ENCODE measurements around the gene DTWD2. TPM values are rescaled to one million over a fixed set of nuclear protein-coding genes. Genes with fewer than 3 reads are reported as not detected.

Gene DTWD2
- total RNA-seq, 4 donors from 2014 or later = 17.6 to 37.8 (median 28.8) TPM

DNA sequence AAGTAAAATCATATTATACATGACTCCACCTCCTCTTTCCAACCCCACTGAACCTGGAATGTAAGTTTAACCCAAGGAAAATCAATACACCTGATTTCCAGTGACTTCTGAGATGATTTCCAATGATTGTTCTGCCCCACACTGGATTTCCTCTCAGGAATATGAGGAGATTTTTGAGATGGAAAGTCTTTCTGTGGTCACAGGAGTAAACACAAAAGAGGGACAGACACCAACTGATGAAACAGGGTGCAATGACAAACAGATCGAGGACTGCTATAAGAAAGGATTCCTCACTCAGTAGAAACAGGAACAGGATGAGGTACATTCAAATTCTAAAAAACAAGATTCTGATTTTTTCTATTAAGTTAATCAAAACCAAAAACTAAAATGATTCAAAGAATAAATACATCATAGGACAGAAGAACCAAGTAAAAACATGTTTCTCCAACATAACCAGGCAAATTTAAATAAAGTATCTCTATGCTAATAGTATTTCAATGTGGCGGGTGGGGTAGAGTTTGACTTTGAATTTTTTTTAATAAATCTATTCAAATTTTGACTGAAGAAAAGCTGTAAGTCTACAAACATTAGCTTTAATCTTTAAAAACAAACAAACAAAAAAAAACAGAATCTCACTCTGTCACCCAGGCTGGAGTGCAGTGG, 42.1 kb downstream of the DTWD2 start:
- TF ChIP-seq POLR2A (IDR thresholded peaks at IDR 0.05) (no peak), CTCF (IDR thresholded peaks at IDR 0.05) (no peak)
- Histone ChIP-seq H3K36me3 (no peaks in the 10 kb centered on the region), H3K9me3 (no peaks in the 10 kb centered on the region), H3K4me3 (replicated peaks in 1 of 3) (no peak overlapping the region), H3K4me1 (no peaks in the 10 kb centered on the region), H3K27me3 (no peaks in the 10 kb centered on the region), H3K27ac (no peak overlapping the region)
- WGBS, 2 donors = 93 to 94% methylated on average over 2 of the region's 2 CpGs
- intact Hi-C loops (cut with DNase I) = no loop called here
- DNase-seq = no peak

GRCh38 chr5:118937393-118938061, 50.8 kb downstream of the DTWD2 start:
- H3K27me3 ChIP-seq = no peaks in the 10 kb centered on the region
- no peaks in the 10 kb centered on the region for H3K36me3 ChIP-seq
- H3K27ac ChIP-seq = no peak overlapping the region
- WGBS, 2 donors = 89 to 90% methylated on average over 3 of the region's 3 CpGs
- H3K9me3 ChIP-seq = no peaks in the 10 kb centered on the region
- intact Hi-C loops (cut with DNase I) = no loop called here
- DNase-seq = no peak
- no peaks in the 10 kb centered on the region for H3K4me1 ChIP-seq
- no peak overlapping the region for H3K4me3 ChIP-seq (replicated peaks in 1 of 3)
- TF ChIP-seq POLR2A (IDR thresholded peaks at IDR 0.05) (no peak), CTCF (IDR thresholded peaks at IDR 0.05) (no peak)

GRCh38 chr5:118933703-118934102, 54.6 kb downstream of the DTWD2 start:
- Histone ChIP-seq H3K4me1 (no peaks in the 10 kb centered on the region), H3K27me3 (no peaks in the 10 kb centered on the region), H3K9me3 (no peaks in the 10 kb centered on the region), H3K4me3 (replicated peaks in 1 of 3) (no peak overlapping the region), H3K36me3 (no peaks in the 10 kb centered on the region), H3K27ac (no peak overlapping the region)
- no peak for TF ChIP-seq CTCF (IDR thresholded peaks at IDR 0.05)
- TF ChIP-seq POLR2A (IDR thresholded peaks at IDR 0.05) = no peak
- 94 to 100% methylated on average over 1 of the region's 1 CpG for WGBS, 2 donors
- DNase-seq = no peak
- intact Hi-C loops (cut with DNase I) = no loop called here

- Histone ChIP-seq H3K27me3 (no peaks in the 10 kb centered on the region), H3K9me3 (no peaks in the 10 kb centered on the region), H3K4me1 (no peaks in the 10 kb centered on the region), H3K36me3 (no peaks in the 10 kb centered on the region), H3K27ac (no peak overlapping the region), H3K4me3 (replicated peaks in 1 of 3) (no peak overlapping the region)
- DNase-seq = no peak
- intact Hi-C loops (cut with DNase I) = no loop called here
- TF ChIP-seq POLR2A (IDR thresholded peaks at IDR 0.05) (no peak), CTCF (IDR thresholded peaks at IDR 0.05) (no peak)
- 86 to 88% methylated on average over 1 of the region's 1 CpG for WGBS, 2 donors
Observed at GRCh38 chr5:118931564-118931963, 56.8 kb downstream of the DTWD2 start.

DNA sequence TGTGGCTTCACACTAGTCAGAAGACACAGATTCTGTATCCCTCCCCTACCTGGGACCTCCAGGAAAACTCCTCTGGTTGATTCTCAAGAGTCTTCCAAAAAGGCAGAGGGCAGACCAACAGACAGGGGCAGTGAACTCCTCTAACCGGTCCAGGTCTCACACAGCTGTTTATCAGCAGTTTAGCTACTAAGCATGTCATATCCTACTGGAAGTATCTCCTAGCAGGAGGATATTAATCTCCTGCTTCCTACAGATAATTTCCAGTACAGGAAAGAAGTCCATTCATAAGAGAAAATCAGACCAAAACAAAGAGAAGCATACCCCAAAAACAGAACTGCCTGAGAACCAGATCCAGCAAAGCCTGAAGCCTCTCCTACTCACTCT, 64.3 kb downstream of the DTWD2 start:
- H3K27ac ChIP-seq = no peak overlapping the region
- no peak overlapping the region for H3K4me3 ChIP-seq (replicated peaks in 1 of 3)
- no peaks in the 10 kb centered on the region for H3K4me1 ChIP-seq
- H3K27me3 ChIP-seq = no peaks in the 10 kb centered on the region
- H3K9me3 ChIP-seq = no peaks in the 10 kb centered on the region
- no peaks in the 10 kb centered on the region for H3K36me3 ChIP-seq
- DNase-seq = no peak
- TF ChIP-seq POLR2A (IDR thresholded peaks at IDR 0.05) = no peak
- no peak for TF ChIP-seq CTCF (IDR thresholded peaks at IDR 0.05)
- intact Hi-C loops (cut with DNase I) = no loop called here
- 44 to 81% methylated on average over 1 of the region's 1 CpG for WGBS, 2 donors
